ENCODE data around the gene TRIM28.

GRCh38 chr19:58555369-58555885 is 11.6 kb downstream of the TRIM28 start:
- no peak for TF ChIP-seq CTCF (IDR thresholded peaks at IDR 0.05; ENCODE audit: borderline replicate concordance, extremely low read depth, low read length, poor library complexity, severe bottlenecking)
- TF ChIP-seq EZH2 (IDR thresholded peaks at IDR 0.05; ENCODE audit: borderline replicate concordance, low read depth, low read length, severe bottlenecking): no peak
